Liver (tissue), 9 donors: ENCODE data around the gene RNF151. TPM values are rescaled to one million over a fixed set of nuclear protein-coding genes. Genes with fewer than 3 reads are reported as not detected.

Source experiments
- DNase-seq: peaks from one replicate; pipeline ENCODE4 v3.0.0-alpha.2; 2017; ENCODE audit warnings: low spot score
- H3K27ac ChIP-seq, 2 donors: one replicate each; pipeline ENCODE4 v1.7.0; 2013; ENCODE audit warnings: inconsistent platforms in 2 of 2, low read length in 2 of 2, control low read depth in 1 of 2, low read depth in 1 of 2, mild to moderate bottlenecking in 1 of 2
- H3K27me3 ChIP-seq, 4 donors: one replicate each; pipeline versions ENCODE4 v1.6.1 to v1.7.0; 2013; ENCODE audit warnings: low read length in 3 of 4, inconsistent platforms in 1 of 4, mild to moderate bottlenecking in 1 of 4, moderate library complexity in 1 of 4; ENCODE audit not compliant: control insufficient read depth in 4 of 4, insufficient read depth in 4 of 4
- H3K36me3 ChIP-seq, 4 donors: one replicate each; pipeline versions ENCODE4 v1.6.1 to v1.7.0; 2013; ENCODE audit warnings: low read length in 3 of 4, mild to moderate bottlenecking in 3 of 4, low read depth in 1 of 4, moderate library complexity in 1 of 4; ENCODE audit not compliant: control insufficient read depth in 4 of 4, insufficient read depth in 3 of 4
- H3K4me1 ChIP-seq, 4 donors: one replicate each; pipeline versions ENCODE4 v1.6.1 to v1.7.0; 2013; ENCODE audit warnings: low read length in 3 of 4, mild to moderate bottlenecking in 3 of 4, moderate library complexity in 1 of 4; ENCODE audit not compliant: control insufficient read depth in 4 of 4, insufficient read depth in 4 of 4
- H3K4me3 ChIP-seq, 3 donors: one replicate each; pipeline versions ENCODE4 v1.6.1 to v1.7.0; 2013; ENCODE audit warnings: low read length in 3 of 3, control low read depth in 1 of 3, low read depth in 1 of 3, mild to moderate bottlenecking in 1 of 3
- H3K9ac ChIP-seq, 2 donors: one replicate each; pipeline ENCODE4 v1.7.0; 2013; ENCODE audit warnings: low read length in 2 of 2, mild to moderate bottlenecking in 2 of 2, moderate library complexity in 2 of 2, control low read depth in 1 of 2, low read depth in 1 of 2
- H3K9me3 ChIP-seq, 4 donors: one replicate each; pipeline versions ENCODE4 v1.6.1 to v1.7.0; 2013; ENCODE audit warnings: low read length in 3 of 4; ENCODE audit not compliant: control insufficient read depth in 4 of 4
- ATF3 ChIP-seq: IDR thresholded peaks from 2 replicates; pipeline ENCODE4 v1.6.1; 2016; ENCODE audit warnings: antibody characterized with exemption
- CTCF ChIP-seq: fragments of 150-350 bp; IDR thresholded peaks from 2 replicates; pipeline ENCODE4 v1.5.1; 2017; ENCODE audit warnings: improper control_type of control experiment, low read depth, low read length; ENCODE audit not compliant: missing input control
- EGR1 ChIP-seq, 2 donors: IDR thresholded peaks; 2 replicates each; pipeline ENCODE4 v1.6.1; 2016 to 2018; ENCODE audit warnings: antibody characterized with exemption in 2 of 2, low read depth in 2 of 2
- FOXA1 ChIP-seq: IDR thresholded peaks from 2 replicates; pipeline ENCODE4 v1.6.1; 2016; ENCODE audit warnings: antibody characterized with exemption
- FOXA2 ChIP-seq: IDR thresholded peaks from 2 replicates; pipeline ENCODE4 v1.6.1; 2016; ENCODE audit warnings: antibody characterized with exemption
- GABPA ChIP-seq, 2 donors: IDR thresholded peaks in 1 of 2; conservative IDR thresholded peaks in 1 of 2; 2 replicates each; pipeline ENCODE4 v1.6.1; 2016; ENCODE audit warnings: antibody characterized with exemption in 2 of 2, mild to moderate bottlenecking in 1 of 2, moderate library complexity in 1 of 2
- HNF4A ChIP-seq, 2 donors: conservative IDR thresholded peaks; 2 replicates each; pipeline ENCODE4 v1.6.1; 2016; ENCODE audit warnings: antibody characterized with exemption in 2 of 2, mild to moderate bottlenecking in 2 of 2
- HNF4G ChIP-seq: IDR thresholded peaks from 2 replicates; pipeline ENCODE4 v1.6.1; 2016; ENCODE audit warnings: antibody characterized with exemption
- JUND ChIP-seq, 2 donors: IDR thresholded peaks; 2 replicates each; pipeline ENCODE4 v1.6.1; 2016; ENCODE audit warnings: antibody characterized with exemption in 2 of 2
- MAX ChIP-seq: IDR thresholded peaks from 2 replicates; pipeline ENCODE4 v1.6.1; 2016; ENCODE audit warnings: antibody characterized with exemption
- NR2F2 ChIP-seq: IDR thresholded peaks from 2 replicates; pipeline ENCODE4 v1.6.1; 2016; ENCODE audit warnings: antibody characterized with exemption
- RAD21 ChIP-seq, 2 donors: IDR thresholded peaks; 2 replicates each; pipeline ENCODE4 v1.6.1; 2016; ENCODE audit warnings: antibody characterized with exemption in 2 of 2, mild to moderate bottlenecking in 2 of 2
- REST ChIP-seq: IDR thresholded peaks from 2 replicates; pipeline ENCODE4 v1.6.1; 2016; ENCODE audit warnings: antibody characterized with exemption, mild to moderate bottlenecking
- RXRA ChIP-seq, 2 donors: IDR thresholded peaks; 2 replicates each; pipeline ENCODE4 v1.6.1; 2017 to 2018; ENCODE audit warnings: antibody characterized with exemption in 2 of 2, mild to moderate bottlenecking in 1 of 2
- SP1 ChIP-seq: IDR thresholded peaks from 2 replicates; pipeline ENCODE4 v1.6.1; 2018; ENCODE audit warnings: antibody characterized with exemption, mild to moderate bottlenecking
- TAF1 ChIP-seq: conservative IDR thresholded peaks from 2 replicates; pipeline ENCODE4 v1.6.1; 2016; ENCODE audit warnings: antibody characterized with exemption, mild to moderate bottlenecking
- YY1 ChIP-seq: IDR thresholded peaks from 2 replicates; pipeline ENCODE4 v1.6.1; 2016; ENCODE audit warnings: antibody characterized with exemption, mild to moderate bottlenecking
- ZBTB33 ChIP-seq: IDR thresholded peaks from 2 replicates; pipeline ENCODE4 v1.6.1; 2016; ENCODE audit warnings: antibody characterized with exemption
- WGBS: extraction: QIAGEN DNeasy Blood & Tissue Kit; methylation state at CpG from one replicate; pipeline ENCODE4 v1.1.7; 2013; 5-methylcytosine and 5-hydroxymethylcytosine counted together
- polyA plus RNA-seq, 2 donors: library from polyadenylated mRNA; stranded (reverse) in 1 of 2; unstranded in 1 of 2; fragments of 200-250 nt in 1 of 2; fragments of >200 nt in 1 of 2; fragmentation: Nextera tagmentation in 1 of 2; extraction: Ambion mirVana in 1 of 2; gene quantifications; one replicate each; pipeline versions ENCODE4 v1.2.1 to v1.2.3, GENCODE V29; 2013 to 2015
- total RNA-seq, 2 donors: library from RNA; depleted of rRNA; stranded (reverse); fragments of >200 nt; gene quantifications; one replicate each; pipeline ENCODE4 v1.2.3, GENCODE V29; 2014
- donor health status: healthy.
- donor health status: healthy.
- donor health status: healthy.
- donor health status: healthy.
- donor health status: healthy.

Gene RNF151
- total and polyA plus RNA-seq, 4 donors = not detected

- peak; percentile 62 for TF ChIP-seq REST
These were observed 5.3 kb downstream of the RNF151 start, which contains the start of gene TBL3 (continued) for GRCh38 chr16:1971796-1972489.

GRCh38 chr16:1972490-1972877 lies 5.8 kb downstream of the RNF151 start:
- Histone ChIP-seq H3K4me1 (peaks cover 6 to 23% (median 18%) of the 10 kb centered on the region in 4 donors), H3K4me3 (peak overlapping the region; percentile 78 to 94 (median 91)), H3K27ac (no peak overlapping the region), H3K27me3 (no peaks in the 10 kb centered on the region), H3K9ac (peak overlapping the region; percentile 6 to 90), H3K9me3 (no peaks in the 10 kb centered on the region), H3K36me3 (peaks cover 13 to 31% (median 15%) of the 10 kb centered on the region in 4 donors)
- DNase-seq = no peak
- TF ChIP-seq SP1 (no peak), EGR1 (IDR thresholded peaks at IDR 0.05; ENCODE audit: low read depth in 2 of 2) (no peak), GABPA (IDR thresholded peaks at IDR 0.05 in 1 of 2, conservative IDR thresholded peaks at IDR 0.05 in 1 of 2) (no peak), REST (no peak), JUND (IDR thresholded peaks at IDR 0.05) (no peak), FOXA1 (no peak), CTCF (no peak), NR2F2 (no peak), RXRA (IDR thresholded peaks at IDR 0.05) (no peak), ATF3 (no peak), YY1 (no peak), ZBTB33 (no peak), RAD21 (IDR thresholded peaks at IDR 0.05) (no peak), HNF4A (conservative IDR thresholded peaks at IDR 0.05) (no peak), TAF1 (no peak), HNF4G (no peak), MAX (no peak), FOXA2 (no peak)
- WGBS = 3% methylated on average over 22 of the region's 22 CpGs
